ENCODE data around the gene RHOJ. TPM values are rescaled to one million over a fixed set of nuclear protein-coding genes. Genes with fewer than 3 reads are reported as not detected.

Gene RHOJ
- total and polyA plus RNA-seq, 9 of the 15 experiments (the other 6 are each of a cell fraction or from before 2014, with no cell fraction given): not detected

GRCh38 chr14:63295231-63295685 is 91.0 kb downstream of the RHOJ start:
- Histone ChIP-seq H3K9me1 (ENCODE audit: control insufficient read depth, insufficient read depth, low read length) (no peaks in the 10 kb centered on the region), H3K4me2 (ENCODE audit: insufficient read depth, low read length) (no peak overlapping the region), H3K79me2 (ENCODE audit: control insufficient read depth, insufficient read depth, low read length) (no peaks in the 10 kb centered on the region), H3K4me3 (no peak overlapping the region), H3K27ac (ENCODE audit: extremely low read depth, low read depth, low read length) (no peak overlapping the region), H4K20me1 (replicated peaks; ENCODE audit: control insufficient read depth, insufficient read depth, low read length) (no peaks in the 10 kb centered on the region), H3K27me3 (ENCODE audit: control insufficient read depth in 2 of 2, insufficient read depth in 2 of 2, low read length in 2 of 2) (peaks cover 0 to 10% of the 10 kb centered on the region in 2 experiments; a peak in 2 of 5 replicates), H3K4me1 (replicated peaks in 1 of 2; ENCODE audit: control insufficient read depth in 2 of 2, insufficient read depth in 2 of 2, low read length in 2 of 2) (no peaks in the 10 kb centered on the region), H3K9me3 (replicated peaks; ENCODE audit: control insufficient read depth, insufficient read depth, low read depth, low read length) (no peaks in the 10 kb centered on the region), H3K9ac (ENCODE audit: insufficient read depth in 1 of 2, low read depth in 2 of 2, low read length in 2 of 2) (no peak overlapping the region), H3K36me3 (ENCODE audit: control insufficient read depth, insufficient read depth, low read length) (no peaks in the 10 kb centered on the region), H2AFZ (ENCODE audit: low read depth, low read length) (no peak overlapping the region)
- no TSS peak for BruUV-seq (replicated peaks)
- DNase-seq (ENCODE audit: extremely low read depth in 1 of 4, low spot score in 3 of 4): no peak
- ATAC-seq: no peak
- in situ Hi-C loops (cut with MboI) (loop anchor here (25.0 kb wide), 1 partner anchor 1408 kb away; no protein-coding TSS in a partner anchor), intact Hi-C loops (cut with micrococcal nuclease) (no loop called here)
- WGBS (ENCODE audit: insufficient coverage, low coverage, missing lambda C conversion rate): 1% methylated on average over 8 of the region's 8 CpGs
- ChIA-PET POLR2A (no interaction called here), CTCF (ENCODE audit: low intra/inter-chr PET ratio) (no interaction called here)
- FAIRE-seq: no peak
- TF ChIP-seq FOS (IDR thresholded peaks at IDR 0.05; ENCODE audit: extremely low read depth, insufficient read length): no peak
- TF ChIP-seq ZNF76 (CRISPR knock-in tag; IDR thresholded peaks at IDR 0.05; ENCODE audit: borderline replicate concordance): no peak
- TF ChIP-seq, protein P1, sequence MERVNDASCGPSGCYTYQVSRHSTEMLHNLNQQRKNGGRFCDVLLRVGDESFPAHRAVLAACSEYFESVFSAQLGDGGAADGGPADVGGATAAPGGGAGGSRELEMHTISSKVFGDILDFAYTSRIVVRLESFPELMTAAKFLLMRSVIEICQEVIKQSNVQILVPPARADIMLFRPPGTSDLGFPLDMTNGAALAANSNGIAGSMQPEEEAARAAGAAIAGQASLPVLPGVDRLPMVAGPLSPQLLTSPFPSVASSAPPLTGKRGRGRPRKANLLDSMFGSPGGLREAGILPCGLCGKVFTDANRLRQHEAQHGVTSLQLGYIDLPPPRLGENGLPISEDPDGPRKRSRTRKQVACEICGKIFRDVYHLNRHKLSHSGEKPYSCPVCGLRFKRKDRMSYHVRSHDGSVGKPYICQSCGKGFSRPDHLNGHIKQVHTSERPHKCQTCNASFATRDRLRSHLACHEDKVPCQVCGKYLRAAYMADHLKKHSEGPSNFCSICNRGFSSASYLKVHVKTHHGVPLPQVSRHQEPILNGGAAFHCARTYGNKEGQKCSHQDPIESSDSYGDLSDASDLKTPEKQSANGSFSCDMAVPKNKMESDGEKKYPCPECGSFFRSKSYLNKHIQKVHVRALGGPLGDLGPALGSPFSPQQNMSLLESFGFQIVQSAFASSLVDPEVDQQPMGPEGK (CRISPR knock-in tag; IDR thresholded peaks at IDR 0.05; ENCODE audit: borderline replicate concordance): no peak
- TF ChIP-seq CAMTA2 (CRISPR knock-in tag; conservative IDR thresholded peaks at IDR 0.05): no peak
- no peak for TF ChIP-seq POU5F1 (IDR thresholded peaks at IDR 0.05; ENCODE audit: borderline replicate concordance, low read depth, low read length, partially characterized antibody)
- no peak for TF ChIP-seq ARHGAP35 (IDR thresholded peaks at IDR 0.05; ENCODE audit: partially characterized antibody)
- TF ChIP-seq, protein P2, sequence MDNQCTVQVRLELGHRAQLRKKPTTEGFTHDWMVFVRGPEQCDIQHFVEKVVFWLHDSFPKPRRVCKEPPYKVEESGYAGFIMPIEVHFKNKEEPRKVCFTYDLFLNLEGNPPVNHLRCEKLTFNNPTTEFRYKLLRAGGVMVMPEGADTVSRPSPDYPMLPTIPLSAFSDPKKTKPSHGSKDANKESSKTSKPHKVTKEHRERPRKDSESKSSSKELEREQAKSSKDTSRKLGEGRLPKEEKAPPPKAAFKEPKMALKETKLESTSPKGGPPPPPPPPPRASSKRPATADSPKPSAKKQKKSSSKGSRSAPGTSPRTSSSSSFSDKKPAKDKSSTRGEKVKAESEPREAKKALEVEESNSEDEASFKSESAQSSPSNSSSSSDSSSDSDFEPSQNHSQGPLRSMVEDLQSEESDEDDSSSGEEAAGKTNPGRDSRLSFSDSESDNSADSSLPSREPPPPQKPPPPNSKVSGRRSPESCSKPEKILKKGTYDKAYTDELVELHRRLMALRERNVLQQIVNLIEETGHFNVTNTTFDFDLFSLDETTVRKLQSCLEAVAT (IDR thresholded peaks at IDR 0.05): no peak
- TF ChIP-seq CXXC5 (CRISPR knock-in tag; IDR thresholded peaks at IDR 0.05): no peak
- TF ChIP-seq TFAM (CRISPR knock-in tag; conservative IDR thresholded peaks at IDR 0.05): no peak
- no peak for TF ChIP-seq NR0B1 (IDR thresholded peaks at IDR 0.05; ENCODE audit: partially characterized antibody)
- TF ChIP-seq ILK (tag; IDR thresholded peaks at IDR 0.05; ENCODE audit: borderline replicate concordance, low read depth): no peak
- no peak for TF ChIP-seq RBM39 (optimal IDR thresholded peaks at IDR 0.05; ENCODE audit: low read depth, low read length)
- no peak for TF ChIP-seq PHF21A (IDR thresholded peaks at IDR 0.05; ENCODE audit: borderline replicate concordance, low read depth)
- TF ChIP-seq BCL6 (CRISPR knock-in tag; IDR thresholded peaks at IDR 0.05): no peak
- TF ChIP-seq ZNF436 (CRISPR knock-in tag; IDR thresholded peaks at IDR 0.05): no peak
- TF ChIP-seq SUPT5H (IDR thresholded peaks at IDR 0.05): no peak
- TF ChIP-seq, protein P3, sequence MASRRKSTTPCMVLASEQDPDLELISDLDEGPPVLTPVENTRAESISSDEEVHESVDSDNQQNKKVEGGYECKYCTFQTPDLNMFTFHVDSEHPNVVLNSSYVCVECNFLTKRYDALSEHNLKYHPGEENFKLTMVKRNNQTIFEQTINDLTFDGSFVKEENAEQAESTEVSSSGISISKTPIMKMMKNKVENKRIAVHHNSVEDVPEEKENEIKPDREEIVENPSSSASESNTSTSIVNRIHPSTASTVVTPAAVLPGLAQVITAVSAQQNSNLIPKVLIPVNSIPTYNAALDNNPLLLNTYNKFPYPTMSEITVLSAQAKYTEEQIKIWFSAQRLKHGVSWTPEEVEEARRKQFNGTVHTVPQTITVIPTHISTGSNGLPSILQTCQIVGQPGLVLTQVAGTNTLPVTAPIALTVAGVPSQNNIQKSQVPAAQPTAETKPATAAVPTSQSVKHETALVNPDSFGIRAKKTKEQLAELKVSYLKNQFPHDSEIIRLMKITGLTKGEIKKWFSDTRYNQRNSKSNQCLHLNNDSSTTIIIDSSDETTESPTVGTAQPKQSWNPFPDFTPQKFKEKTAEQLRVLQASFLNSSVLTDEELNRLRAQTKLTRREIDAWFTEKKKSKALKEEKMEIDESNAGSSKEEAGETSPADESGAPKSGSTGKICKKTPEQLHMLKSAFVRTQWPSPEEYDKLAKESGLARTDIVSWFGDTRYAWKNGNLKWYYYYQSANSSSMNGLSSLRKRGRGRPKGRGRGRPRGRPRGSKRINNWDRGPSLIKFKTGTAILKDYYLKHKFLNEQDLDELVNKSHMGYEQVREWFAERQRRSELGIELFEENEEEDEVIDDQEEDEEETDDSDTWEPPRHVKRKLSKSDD (conservative IDR thresholded peaks at IDR 0.05; ENCODE audit: low read length): no peak
